Measurements from ENCODE around the gene CD58. TPM values are rescaled to one million over a fixed set of nuclear protein-coding genes. Genes with fewer than 3 reads are reported as not detected.

CD58 gene
- polyA plus RNA-seq, 1 of the 3 experiments (the other 2 are of a cell fraction) = 18.1 TPM

DNA sequence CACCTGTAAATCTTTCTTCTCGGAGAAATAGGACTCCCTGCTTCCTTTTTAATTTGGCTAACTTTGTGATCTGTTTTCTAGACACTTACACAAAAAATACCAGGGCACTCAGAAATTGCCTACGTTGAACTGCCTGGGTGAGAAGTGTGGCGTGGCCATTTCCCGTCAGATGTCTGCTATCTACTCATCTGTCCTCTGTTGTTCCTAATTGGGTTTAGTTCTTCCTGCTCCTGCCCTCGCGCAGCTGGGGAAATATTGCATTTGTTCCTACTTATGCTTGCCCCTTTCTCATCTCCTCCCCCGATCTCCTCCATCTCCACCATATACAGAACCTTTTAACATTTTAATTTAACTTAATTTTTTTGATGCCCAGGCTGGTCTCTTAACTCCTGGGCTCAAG, 55.1 kb downstream of the CD58 start:
- Histone ChIP-seq H3K9me2 (no peaks in the 10 kb centered on the region), H3F3A (replicated peaks; ENCODE audit: insufficient read depth) (no peaks in the 10 kb centered on the region), H3K4me2 (no peak overlapping the region), H3K9ac (no peak overlapping the region), H3K4me3 (ENCODE audit: low read depth in 2 of 2, low read length in 1 of 2) (no peak overlapping the region), H3K27ac (ENCODE audit: low read depth in 2 of 2, low read length in 1 of 2) (peak overlapping the region in 1 of 2 experiments; percentile 91; a peak in 3 of 4 replicates), H2AFZ (ENCODE audit: low read depth) (no peak overlapping the region), H3K9me3 (no peaks in the 10 kb centered on the region), H3K27me3 (ENCODE audit: insufficient read depth) (no peaks in the 10 kb centered on the region), H3K4me1 (ENCODE audit: control insufficient read depth in 1 of 2, insufficient read depth in 2 of 2, low read depth in 1 of 2, low read length in 1 of 2) (peaks cover 0 to 35% of the 10 kb centered on the region in 2 experiments; a peak in 2 of 4 replicates), H3K79me2 (ENCODE audit: insufficient read depth) (no peaks in the 10 kb centered on the region), H3K36me3 (replicated peaks in 1 of 2; ENCODE audit: control insufficient read depth in 1 of 2, insufficient read depth in 2 of 2, low read length in 1 of 2) (peaks cover 2 to 7% of the 10 kb centered on the region in 2 experiments), H4K20me1 (ENCODE audit: insufficient read depth) (no peaks in the 10 kb centered on the region)
- POLR2A ChIA-PET = no interaction called here
- TF ChIP-seq RCOR1 (IDR thresholded peaks at IDR 0.05; ENCODE audit: low read length) = peak; percentile 77; the same call in 1 of the 2 replicates
- peak; percentile 83 for TF ChIP-seq GATA2 (CRISPR knock-in tag; IDR thresholded peaks at IDR 0.05)
- no peak for TF ChIP-seq MXI1 (IDR thresholded peaks at IDR 0.05; ENCODE audit: low read depth, low read length)
- peak; percentile 50 for TF ChIP-seq CHD2 (IDR thresholded peaks at IDR 0.05; ENCODE audit: low read length, partially characterized antibody)
- no peak for TF ChIP-seq NFIC (IDR thresholded peaks at IDR 0.05; ENCODE audit: borderline replicate concordance)
- TF ChIP-seq EP300 (IDR thresholded peaks at IDR 0.05; ENCODE audit: borderline replicate concordance in 1 of 2, low read depth in 1 of 2, low read length in 1 of 2) = peak in 1 of 2 experiments; percentile 59; a peak in 1 of 4 replicates
- TF ChIP-seq JUND (IDR thresholded peaks at IDR 0.05) = no peak
- no peak for TF ChIP-seq FOXM1 (IDR thresholded peaks at IDR 0.05; ENCODE audit: low read depth)
- peak; percentile 66; the same call in 1 of the 2 replicates for TF ChIP-seq FOXJ3 (CRISPR knock-in tag; IDR thresholded peaks at IDR 0.05)
- DNase-seq = peak; percentile 67
- CTCF ChIA-PET = interaction anchor here (0.9 to 6.8 kb wide), 8 partner anchors 12 to 376 kb away, joined by 3 to 36 read pairs (median 4); no protein-coding TSS in a partner anchor
- 55% methylated on average over 7 of the region's 7 CpGs for WGBS (ENCODE audit: low lambda C conversion rate)

- Histone ChIP-seq H3K4me1 (ENCODE audit: control insufficient read depth in 1 of 2, insufficient read depth in 2 of 2, low read depth in 1 of 2, low read length in 1 of 2) (peaks cover 0 to 39% of the 10 kb centered on the region in 2 experiments; a peak in 2 of 4 replicates), H2AFZ (ENCODE audit: low read depth) (no peak overlapping the region; the same call in 1 of the 2 replicates), H3K27ac (ENCODE audit: low read depth in 2 of 2, low read length in 1 of 2) (peak overlapping the region in 1 of 2 experiments; percentile 91; a peak in 3 of 4 replicates), H3K9ac (no peak overlapping the region), H3K4me2 (no peak overlapping the region), H3K4me3 (ENCODE audit: low read depth in 2 of 2, low read length in 1 of 2) (no peak overlapping the region), H3F3A (replicated peaks; ENCODE audit: insufficient read depth) (peaks cover 6% of the 10 kb centered on the region), H3K9me3 (no peaks in the 10 kb centered on the region), H3K27me3 (ENCODE audit: insufficient read depth) (no peaks in the 10 kb centered on the region), H3K79me2 (ENCODE audit: insufficient read depth) (no peaks in the 10 kb centered on the region), H3K36me3 (replicated peaks in 1 of 2; ENCODE audit: control insufficient read depth in 1 of 2, insufficient read depth in 2 of 2, low read length in 1 of 2) (peaks cover 2 to 7% of the 10 kb centered on the region in 2 experiments), H3K9me2 (no peaks in the 10 kb centered on the region), H4K20me1 (ENCODE audit: insufficient read depth) (no peaks in the 10 kb centered on the region)
- POLR2A ChIA-PET = no interaction called here
- WGBS (ENCODE audit: low lambda C conversion rate) = 90% methylated on average over 8 of the region's 8 CpGs
- TF ChIP-seq JUND (IDR thresholded peaks at IDR 0.05) (no peak), POLR2AphosphoS5 (IDR thresholded peaks at IDR 0.05; ENCODE audit: low read depth, low read length) (no peak), CHD2 (IDR thresholded peaks at IDR 0.05; ENCODE audit: low read length, partially characterized antibody) (no peak), RCOR1 (IDR thresholded peaks at IDR 0.05; ENCODE audit: low read length) (no peak), TAF1 (IDR thresholded peaks at IDR 0.05; ENCODE audit: borderline replicate concordance, low read depth, low read length) (no peak)
- TF ChIP-seq, protein P1, sequence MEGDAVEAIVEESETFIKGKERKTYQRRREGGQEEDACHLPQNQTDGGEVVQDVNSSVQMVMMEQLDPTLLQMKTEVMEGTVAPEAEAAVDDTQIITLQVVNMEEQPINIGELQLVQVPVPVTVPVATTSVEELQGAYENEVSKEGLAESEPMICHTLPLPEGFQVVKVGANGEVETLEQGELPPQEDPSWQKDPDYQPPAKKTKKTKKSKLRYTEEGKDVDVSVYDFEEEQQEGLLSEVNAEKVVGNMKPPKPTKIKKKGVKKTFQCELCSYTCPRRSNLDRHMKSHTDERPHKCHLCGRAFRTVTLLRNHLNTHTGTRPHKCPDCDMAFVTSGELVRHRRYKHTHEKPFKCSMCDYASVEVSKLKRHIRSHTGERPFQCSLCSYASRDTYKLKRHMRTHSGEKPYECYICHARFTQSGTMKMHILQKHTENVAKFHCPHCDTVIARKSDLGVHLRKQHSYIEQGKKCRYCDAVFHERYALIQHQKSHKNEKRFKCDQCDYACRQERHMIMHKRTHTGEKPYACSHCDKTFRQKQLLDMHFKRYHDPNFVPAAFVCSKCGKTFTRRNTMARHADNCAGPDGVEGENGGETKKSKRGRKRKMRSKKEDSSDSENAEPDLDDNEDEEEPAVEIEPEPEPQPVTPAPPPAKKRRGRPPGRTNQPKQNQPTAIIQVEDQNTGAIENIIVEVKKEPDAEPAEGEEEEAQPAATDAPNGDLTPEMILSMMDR (IDR thresholded peaks at IDR 0.05) = no peak
- CTCF ChIA-PET = interaction anchor here (0.9 to 6.8 kb wide), 7 partner anchors 14 to 375 kb away, joined by 3 to 36 read pairs (median 6); no protein-coding TSS in a partner anchor
- DNase-seq = no peak
These were observed 55.9 kb downstream of the CD58 start for GRCh38 chr1:116514708-116515525.
